Smooth muscle cell (in vitro differentiated cells): ENCODE measurements around the gene RBFOX1. TPM values are rescaled to one million over a fixed set of nuclear protein-coding genes. Genes with fewer than 3 reads are reported as not detected.

Source experiments
- DNase-seq: peaks from one replicate; lab custom pipeline; 2025; ENCODE audit not compliant: unreplicated experiment; lab: John Stamatoyannopoulos, UW
- H2AFZ ChIP-seq: fragments of 200-600 bp; sonication (generic); 2 replicates; pipeline ENCODE4 v1.6.0; 2016; ENCODE audit warnings: antibody characterized with exemption, low read depth, mild to moderate bottlenecking
- H3F3A ChIP-seq: fragments of 200-600 bp; sonication (generic); 2 replicates; pipeline ENCODE4 v1.6.0; 2017; ENCODE audit warnings: antibody characterized with exemption, low read depth
- H3K27ac ChIP-seq: fragments of 200-600 bp; sonication (generic); 2 replicates; pipeline ENCODE4 v1.5.1; 2016; ENCODE audit warnings: low read depth, mild to moderate bottlenecking
- H3K27me3 ChIP-seq: fragments of 200-600 bp; sonication (generic); 2 replicates; pipeline ENCODE4 v1.6.1; 2016; ENCODE audit warnings: low read depth, mild to moderate bottlenecking
- H3K36me3 ChIP-seq: fragments of 200-600 bp; sonication (generic); 2 replicates; pipeline ENCODE4 v1.5.1; 2016; ENCODE audit warnings: low read depth
- H3K4me1 ChIP-seq: fragments of 200-600 bp; sonication (generic); 2 replicates; pipeline ENCODE4 v1.5.1; 2016; ENCODE audit warnings: low read depth
- H3K4me2 ChIP-seq: fragments of 200-600 bp; sonication (generic); 2 replicates; pipeline ENCODE4 v1.6.0; 2016; ENCODE audit warnings: mild to moderate bottlenecking
- H3K4me3 ChIP-seq: fragments of 200-600 bp; sonication (generic); 2 replicates; pipeline ENCODE4 v1.5.1; 2016; ENCODE audit warnings: mild to moderate bottlenecking
- H3K79me2 ChIP-seq: fragments of 200-600 bp; sonication (generic); 2 replicates; pipeline ENCODE4 v1.6.0; 2016; ENCODE audit warnings: low read depth, mild to moderate bottlenecking
- H3K9ac ChIP-seq: fragments of 200-600 bp; sonication (generic); 2 replicates; pipeline ENCODE4 v1.6.0; 2016; ENCODE audit warnings: low read depth
- H3K9me3 ChIP-seq: fragments of 200-600 bp; sonication (generic); replicated peaks from 2 replicates; pipeline ENCODE4 v1.5.1; 2016; ENCODE audit warnings: low read depth
- H4K20me1 ChIP-seq: fragments of 200-600 bp; sonication (generic); 2 replicates; pipeline ENCODE4 v1.6.0; 2016; ENCODE audit warnings: low read depth
- WGBS: methylation state at CpG from one replicate; pipeline ENCODE4 v1.1.7; 2016; ENCODE audit warnings: low lambda C conversion rate; 5-methylcytosine and 5-hydroxymethylcytosine counted together
- polyA plus RNA-seq: library from polyadenylated mRNA; unstranded; fragments of >200 nt; fragmentation: Nextera tagmentation; extraction: Ambion mirVana; gene quantifications from 2 replicates; pipeline ENCODE4 v1.2.1, GENCODE V29; 2016
- total RNA-seq: library from RNA; depleted of rRNA; stranded (reverse); fragments of >200 nt; gene quantifications from 2 replicates; pipeline ENCODE4 v1.2.3, GENCODE V29; 2014
- TF ChIP-seq, protein P1 (sequence below): fragments of 200-600 bp; sonication (generic); IDR thresholded peaks from 2 replicates; pipeline ENCODE4 v1.5.1; 2017; ENCODE audit warnings: borderline replicate concordance, mild to moderate bottlenecking, antibody characterized with exemption; ENCODE audit not compliant: insufficient read depth, poor library complexity, severe bottlenecking

RBFOX1 gene
- total and polyA plus RNA-seq, 2 experiments from 2014 or later = not detected

DNA sequence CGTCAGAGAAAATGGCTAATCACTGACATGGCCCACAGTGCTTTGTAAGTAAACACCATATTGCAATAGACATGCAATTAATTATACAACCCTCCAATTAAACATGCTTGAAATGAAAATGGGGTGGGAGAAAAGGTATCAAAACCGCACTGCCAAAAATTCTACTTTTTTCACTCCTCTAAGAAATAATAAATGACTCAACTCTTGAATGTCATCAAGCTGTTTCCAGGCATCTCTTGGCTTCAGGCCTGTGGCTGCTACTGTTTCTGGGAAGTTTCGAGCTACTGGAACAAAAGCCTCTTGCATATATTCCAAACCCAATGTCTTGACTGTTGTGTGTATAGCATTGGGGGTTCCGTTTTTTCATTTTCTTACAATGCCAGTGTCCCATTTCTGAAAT, 412.6 kb downstream of the RBFOX1 start:
- H3K27ac ChIP-seq = no peak overlapping the region
- no peaks in the 10 kb centered on the region for H3K9me3 ChIP-seq
- no peaks in the 10 kb centered on the region for H4K20me1 ChIP-seq
- no peaks in the 10 kb centered on the region for H3K4me1 ChIP-seq
- 82% methylated on average over 4 of the region's 4 CpGs for WGBS
- H3K4me3 ChIP-seq = no peak overlapping the region
- H3K36me3 ChIP-seq = no peaks in the 10 kb centered on the region
- no peaks in the 10 kb centered on the region for H3K79me2 ChIP-seq
- DNase-seq = no peak
- no peak overlapping the region for H3K4me2 ChIP-seq
- H3K27me3 ChIP-seq = no peaks in the 10 kb centered on the region
- TF ChIP-seq, protein P1, sequence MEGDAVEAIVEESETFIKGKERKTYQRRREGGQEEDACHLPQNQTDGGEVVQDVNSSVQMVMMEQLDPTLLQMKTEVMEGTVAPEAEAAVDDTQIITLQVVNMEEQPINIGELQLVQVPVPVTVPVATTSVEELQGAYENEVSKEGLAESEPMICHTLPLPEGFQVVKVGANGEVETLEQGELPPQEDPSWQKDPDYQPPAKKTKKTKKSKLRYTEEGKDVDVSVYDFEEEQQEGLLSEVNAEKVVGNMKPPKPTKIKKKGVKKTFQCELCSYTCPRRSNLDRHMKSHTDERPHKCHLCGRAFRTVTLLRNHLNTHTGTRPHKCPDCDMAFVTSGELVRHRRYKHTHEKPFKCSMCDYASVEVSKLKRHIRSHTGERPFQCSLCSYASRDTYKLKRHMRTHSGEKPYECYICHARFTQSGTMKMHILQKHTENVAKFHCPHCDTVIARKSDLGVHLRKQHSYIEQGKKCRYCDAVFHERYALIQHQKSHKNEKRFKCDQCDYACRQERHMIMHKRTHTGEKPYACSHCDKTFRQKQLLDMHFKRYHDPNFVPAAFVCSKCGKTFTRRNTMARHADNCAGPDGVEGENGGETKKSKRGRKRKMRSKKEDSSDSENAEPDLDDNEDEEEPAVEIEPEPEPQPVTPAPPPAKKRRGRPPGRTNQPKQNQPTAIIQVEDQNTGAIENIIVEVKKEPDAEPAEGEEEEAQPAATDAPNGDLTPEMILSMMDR = no peak
- no peak overlapping the region for H2AFZ ChIP-seq
- H3F3A ChIP-seq = no peaks in the 10 kb centered on the region
- H3K9ac ChIP-seq = no peak overlapping the region

DNA sequence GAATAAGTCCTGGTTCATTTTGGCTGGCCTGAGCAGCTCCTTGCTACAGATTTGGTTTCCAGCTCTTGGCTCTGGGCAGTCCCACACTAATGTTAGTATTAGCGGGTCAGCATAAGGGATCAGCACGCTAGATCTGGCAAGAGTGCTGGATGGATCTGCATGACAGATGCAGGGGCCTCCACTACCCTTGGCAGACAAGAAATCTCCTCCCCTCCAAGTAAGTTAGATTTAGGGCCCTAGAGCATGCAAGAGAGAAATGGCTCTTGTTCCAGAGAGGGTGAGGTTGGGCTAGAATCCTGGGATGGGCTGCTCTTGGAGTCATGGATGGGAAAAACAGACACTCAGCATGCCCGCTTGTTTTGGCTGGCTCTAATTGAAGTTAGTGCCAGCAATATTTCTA, 414.3 kb downstream of the RBFOX1 start:
- H3K27ac ChIP-seq = no peak overlapping the region
- no peaks in the 10 kb centered on the region for H3K36me3 ChIP-seq
- no peaks in the 10 kb centered on the region for H3K9me3 ChIP-seq
- DNase-seq = no peak
- no peaks in the 10 kb centered on the region for H4K20me1 ChIP-seq
- TF ChIP-seq, protein P1 = no peak
- no peak overlapping the region for H2AFZ ChIP-seq
- H3K79me2 ChIP-seq = no peaks in the 10 kb centered on the region
- no peaks in the 10 kb centered on the region for H3K27me3 ChIP-seq
- no peak overlapping the region for H3K4me2 ChIP-seq
- no peaks in the 10 kb centered on the region for H3F3A ChIP-seq
- H3K4me1 ChIP-seq = no peaks in the 10 kb centered on the region
- H3K4me3 ChIP-seq = no peak overlapping the region
- no peak overlapping the region for H3K9ac ChIP-seq
- WGBS = 87% methylated on average over 3 of the region's 3 CpGs

DNA sequence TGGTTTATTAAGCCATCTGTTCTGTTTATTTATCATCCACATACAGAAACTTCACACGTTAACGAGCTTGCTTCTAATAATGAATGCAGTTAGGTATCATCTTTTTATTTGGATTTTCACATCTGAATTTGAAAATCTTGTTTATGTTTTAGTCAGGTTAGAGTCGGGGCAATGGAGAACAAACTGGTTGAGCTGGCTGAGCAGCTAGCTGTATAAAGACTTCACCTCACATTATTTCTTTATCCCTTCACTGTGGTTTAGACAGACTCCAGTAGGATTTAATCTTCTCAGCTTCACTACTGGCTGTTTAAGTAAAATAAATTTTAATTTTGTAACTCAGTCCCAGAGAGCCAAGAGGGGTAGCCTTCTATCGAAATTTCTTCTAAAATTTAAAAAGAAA, 415.9 kb downstream of the RBFOX1 start:
- Histone ChIP-seq H3K36me3 (no peaks in the 10 kb centered on the region), H3K4me3 (no peak overlapping the region), H3K9ac (no peak overlapping the region), H2AFZ (no peak overlapping the region), H3K27ac (no peak overlapping the region), H3K9me3 (no peaks in the 10 kb centered on the region), H4K20me1 (no peaks in the 10 kb centered on the region), H3F3A (no peaks in the 10 kb centered on the region), H3K4me2 (no peak overlapping the region), H3K79me2 (no peaks in the 10 kb centered on the region), H3K27me3 (no peaks in the 10 kb centered on the region), H3K4me1 (no peaks in the 10 kb centered on the region)
- 84% methylated on average over 4 of the region's 4 CpGs for WGBS
- no peak for DNase-seq
- TF ChIP-seq, protein P1 = no peak

DNA sequence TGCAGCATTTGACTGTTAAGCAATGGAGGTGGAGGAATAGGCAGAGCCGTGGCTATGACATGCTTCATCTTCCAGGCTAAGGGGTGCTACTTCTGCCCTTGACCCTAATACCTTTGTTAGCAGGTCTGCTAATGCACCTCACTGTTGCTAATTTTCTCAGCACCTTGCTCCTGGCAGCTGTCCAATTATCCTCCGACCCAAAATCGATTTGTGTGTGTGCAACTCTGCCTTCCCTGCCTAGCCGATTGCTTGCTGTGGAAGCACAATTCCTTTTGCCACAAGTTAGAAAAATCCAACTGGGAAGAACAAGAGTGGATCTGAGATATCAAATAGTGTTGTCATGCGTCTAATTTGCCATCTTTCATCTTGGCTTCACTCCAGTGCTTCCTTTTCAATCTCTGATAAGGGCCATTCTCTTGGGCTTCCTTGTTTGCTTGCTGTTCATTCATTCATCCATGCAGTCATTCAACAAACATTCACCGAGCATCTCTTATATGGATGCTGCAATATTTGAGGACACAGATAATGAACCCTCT, 422.8 kb downstream of the RBFOX1 start:
- no peak for DNase-seq

More for the DNA sequence above, 422.8 kb downstream of the RBFOX1 start:
- Histone ChIP-seq H3K27ac (no peak overlapping the region), H3F3A (no peaks in the 10 kb centered on the region), H3K9me3 (no peaks in the 10 kb centered on the region), H4K20me1 (no peaks in the 10 kb centered on the region), H3K27me3 (no peaks in the 10 kb centered on the region), H3K36me3 (no peaks in the 10 kb centered on the region), H3K4me2 (no peak overlapping the region), H3K4me3 (no peak overlapping the region), H3K4me1 (no peaks in the 10 kb centered on the region), H2AFZ (no peak overlapping the region), H3K79me2 (no peaks in the 10 kb centered on the region), H3K9ac (no peak overlapping the region)
- TF ChIP-seq, protein P1 = no peak
- 83% methylated on average over 6 of the region's 6 CpGs for WGBS
